Sigmoid colon (tissue), 7 donors: ENCODE data around the gene ATP9A. TPM values are rescaled to one million over a fixed set of nuclear protein-coding genes. Genes with fewer than 3 reads are reported as not detected.
A peak's percentile ranks its signal among the peaks of the same experiment; 100 is the strongest.
"Not testable (repeated sequence)": the region's sequence is repeated elsewhere in the genome, so short reads cannot be mapped to it uniquely, and the experiment has no call there.

Source experiments
- DNase-seq: peaks from one replicate; pipeline ENCODE4 v3.0.0-alpha.2; 2019
- H3K27ac ChIP-seq, 4 donors: fragments of 200-600 bp; sonication (generic); one replicate each; pipeline ENCODE4 v1.5.1; 2016 to 2019; ENCODE audit warnings: mild to moderate bottlenecking in 1 of 4
- H3K27me3 ChIP-seq, 3 donors: fragments of 200-600 bp; sonication (generic); one replicate each; pipeline ENCODE4 v1.5.1; 2019; ENCODE audit warnings: mild to moderate bottlenecking in 1 of 3
- H3K36me3 ChIP-seq, 4 donors: fragments of 200-600 bp; sonication (generic); one replicate each; pipeline ENCODE4 v1.5.1; 2016 to 2019
- H3K4me1 ChIP-seq, 4 donors: fragments of 200-600 bp; sonication (generic); one replicate each; pipeline ENCODE4 v1.5.1; 2017 to 2019
- H3K4me3 ChIP-seq, 4 donors: fragments of 200-600 bp; sonication (generic); one replicate each; pipeline ENCODE4 v1.5.1; 2017 to 2019; ENCODE audit warnings: mild to moderate bottlenecking in 2 of 4, moderate library complexity in 1 of 4
- H3K9me3 ChIP-seq, 4 donors: fragments of 200-600 bp in 3 of 4; sonication (generic) in 3 of 4; one replicate each; pipeline versions ENCODE4 v1.5.1 to v1.6.1; 2013 to 2019
- EP300 ChIP-seq, 4 donors: sonication (generic); formaldehyde crosslinking; IDR thresholded peaks; one replicate each; pipeline ENCODE4 v1.6.1; 2017; ENCODE audit warnings: antibody characterized with exemption in 4 of 4
- POLR2A ChIP-seq, 2 donors: fragments of 450-650 bp; IDR thresholded peaks; one replicate each; pipeline ENCODE4 v1.6.1; 2016; ENCODE audit warnings: antibody characterized with exemption in 2 of 2, mild to moderate bottlenecking in 2 of 2, moderate library complexity in 2 of 2
- POLR2AphosphoS5 ChIP-seq, 4 donors: sonication (generic); formaldehyde crosslinking; IDR thresholded peaks; one replicate each; pipeline ENCODE4 v1.6.1; 2017; ENCODE audit warnings: antibody characterized with exemption in 4 of 4
- WGBS, 2 donors: extraction: QIAGEN DNeasy Blood & Tissue Kit; methylation state at CpG; one replicate each; pipeline ENCODE4 v1.1.7; 2013; 5-methylcytosine and 5-hydroxymethylcytosine counted together
- intact Hi-C: fragments of 100-400 bp; cut with DNase I; formaldehyde crosslinking; loops from one replicate; pipeline ENCODE4 v1.15.1; 2023
- polyA plus RNA-seq, 3 donors: library from polyadenylated mRNA; stranded (reverse); fragments of 200-250 nt; gene quantifications; one replicate each; pipeline ENCODE4 v1.2.3, GENCODE V29; 2013
- total RNA-seq, 4 donors: library from RNA; depleted of rRNA; stranded (reverse); fragments of >200 nt; gene quantifications; one replicate each; pipeline ENCODE4 v1.1.0, GENCODE V29; 2016
- TF ChIP-seq, protein P1 (sequence below), 4 experiments: fragments of 450-650 bp in 3 of 4; fragments of 200-600 bp in 1 of 4; IDR thresholded peaks; one replicate each; pipeline ENCODE4 v1.5.1; 2016 to 2019; ENCODE audit warnings: antibody characterized with exemption in 4 of 4, mild to moderate bottlenecking in 3 of 4, moderate library complexity in 2 of 4
- donor health status: healthy with polysubstance abuse.
- donor health status: Bipolar disorder and iron deficiency.
- donor health status: healthy.

ATP9A gene
- total and polyA plus RNA-seq, 7 donors, result 4.2 to 34.8 (median 31.0) TPM

DNA sequence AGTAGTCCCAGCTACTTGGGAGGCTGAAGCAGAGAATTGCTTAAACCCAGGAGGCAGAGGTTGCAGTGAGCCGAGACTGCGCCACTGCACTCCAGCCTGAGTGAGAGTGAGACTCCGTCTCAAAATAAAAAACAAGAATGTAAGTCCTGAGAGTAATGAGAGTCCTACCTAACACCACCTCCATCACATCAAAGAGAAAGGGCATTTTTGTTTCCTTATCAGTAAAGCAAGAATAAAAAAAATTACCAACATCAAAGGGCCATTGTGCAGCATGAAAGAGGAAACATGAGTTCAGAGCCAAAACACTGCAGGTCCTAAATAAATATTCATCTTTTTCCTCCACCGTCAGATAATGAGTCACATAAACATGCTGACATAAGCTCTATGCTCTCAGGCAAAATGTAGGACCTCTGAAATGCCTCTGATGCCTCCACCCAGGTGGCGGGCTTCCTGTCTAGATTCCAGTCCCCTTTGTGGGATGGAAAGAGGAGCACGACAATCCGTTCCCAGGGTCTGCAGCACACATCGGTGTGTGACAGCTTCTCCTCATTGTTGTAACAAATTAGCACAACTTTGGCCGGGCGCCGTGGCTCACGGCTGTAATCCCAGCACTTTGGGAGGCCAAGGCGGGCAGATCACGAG is 7.2 kb downstream of the ATP9A start:
- WGBS, 2 donors, result 14 to 59% methylated on average over 14 of the region's 14 CpGs
- intact Hi-C loops, result loop anchor here (10.0 kb wide), 1 partner anchor 126 kb away; no protein-coding TSS in a partner anchor
- Histone ChIP-seq H3K27ac (no peak overlapping the region), H3K4me1 (peaks cover 0 to 24% (median 20%) of the 10 kb centered on the region in 4 donors), H3K27me3 (no peaks in the 10 kb centered on the region), H3K36me3 (no peaks in the 10 kb centered on the region), H3K9me3 (no peaks in the 10 kb centered on the region), H3K4me3 (no peak overlapping the region)
- TF ChIP-seq POLR2AphosphoS5 (IDR thresholded peaks at IDR 0.05) (no peak), EP300 (IDR thresholded peaks at IDR 0.05) (no peak)
- TF ChIP-seq, protein P1, sequence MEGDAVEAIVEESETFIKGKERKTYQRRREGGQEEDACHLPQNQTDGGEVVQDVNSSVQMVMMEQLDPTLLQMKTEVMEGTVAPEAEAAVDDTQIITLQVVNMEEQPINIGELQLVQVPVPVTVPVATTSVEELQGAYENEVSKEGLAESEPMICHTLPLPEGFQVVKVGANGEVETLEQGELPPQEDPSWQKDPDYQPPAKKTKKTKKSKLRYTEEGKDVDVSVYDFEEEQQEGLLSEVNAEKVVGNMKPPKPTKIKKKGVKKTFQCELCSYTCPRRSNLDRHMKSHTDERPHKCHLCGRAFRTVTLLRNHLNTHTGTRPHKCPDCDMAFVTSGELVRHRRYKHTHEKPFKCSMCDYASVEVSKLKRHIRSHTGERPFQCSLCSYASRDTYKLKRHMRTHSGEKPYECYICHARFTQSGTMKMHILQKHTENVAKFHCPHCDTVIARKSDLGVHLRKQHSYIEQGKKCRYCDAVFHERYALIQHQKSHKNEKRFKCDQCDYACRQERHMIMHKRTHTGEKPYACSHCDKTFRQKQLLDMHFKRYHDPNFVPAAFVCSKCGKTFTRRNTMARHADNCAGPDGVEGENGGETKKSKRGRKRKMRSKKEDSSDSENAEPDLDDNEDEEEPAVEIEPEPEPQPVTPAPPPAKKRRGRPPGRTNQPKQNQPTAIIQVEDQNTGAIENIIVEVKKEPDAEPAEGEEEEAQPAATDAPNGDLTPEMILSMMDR (IDR thresholded peaks at IDR 0.05), result no peak
- DNase-seq, result no peak

DNA sequence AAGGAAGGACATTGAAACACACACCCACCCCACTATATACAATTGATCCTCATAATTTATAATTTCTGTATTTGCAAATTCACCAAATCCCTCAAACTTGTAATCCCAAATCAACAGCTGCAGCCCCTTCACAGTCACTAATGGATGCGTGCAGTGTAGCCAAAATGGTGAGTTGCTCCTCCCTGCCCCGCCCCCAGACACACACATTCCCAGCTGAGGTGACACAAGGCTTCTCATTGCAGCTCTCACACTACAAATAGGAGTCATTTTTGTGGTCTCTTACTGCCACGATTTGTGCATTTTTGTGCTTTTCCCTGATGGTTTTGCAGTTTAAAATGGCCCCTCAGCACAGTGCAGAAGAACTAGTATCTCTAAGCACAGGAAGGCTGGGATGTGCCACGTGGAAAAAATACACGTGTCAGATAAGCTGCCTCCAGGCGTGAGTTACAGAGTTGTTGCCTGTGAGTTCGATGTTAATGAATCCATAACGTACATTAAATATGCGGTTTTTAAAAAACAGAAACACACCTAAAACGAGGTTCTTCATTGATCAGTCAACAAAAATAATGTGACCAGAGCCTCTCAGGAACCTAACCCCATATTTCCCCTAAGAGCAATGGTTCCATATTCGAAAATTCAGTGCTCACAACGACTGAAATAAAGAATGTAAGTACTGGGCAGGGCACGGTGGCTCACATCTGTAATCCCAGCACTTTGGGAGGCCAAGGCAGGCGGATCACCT is 8.2 kb downstream of the ATP9A start:
- no peaks in the 10 kb centered on the region for H3K27me3 ChIP-seq
- H3K9me3 ChIP-seq, result no peaks in the 10 kb centered on the region
- no peak for DNase-seq
- H3K4me1 ChIP-seq, result peaks cover 0 to 24% (median 20%) of the 10 kb centered on the region in 4 donors
- H3K36me3 ChIP-seq, result no peaks in the 10 kb centered on the region
- H3K27ac ChIP-seq, result no peak overlapping the region
- TF ChIP-seq EP300 (IDR thresholded peaks at IDR 0.05), result no peak
- H3K4me3 ChIP-seq, result no peak overlapping the region
- 87 to 90% methylated on average over 14 of the region's 14 CpGs for WGBS, 2 donors
- intact Hi-C loops, result loop anchor here (10.0 kb wide), 1 partner anchor 125 kb away; no protein-coding TSS in a partner anchor

DNA sequence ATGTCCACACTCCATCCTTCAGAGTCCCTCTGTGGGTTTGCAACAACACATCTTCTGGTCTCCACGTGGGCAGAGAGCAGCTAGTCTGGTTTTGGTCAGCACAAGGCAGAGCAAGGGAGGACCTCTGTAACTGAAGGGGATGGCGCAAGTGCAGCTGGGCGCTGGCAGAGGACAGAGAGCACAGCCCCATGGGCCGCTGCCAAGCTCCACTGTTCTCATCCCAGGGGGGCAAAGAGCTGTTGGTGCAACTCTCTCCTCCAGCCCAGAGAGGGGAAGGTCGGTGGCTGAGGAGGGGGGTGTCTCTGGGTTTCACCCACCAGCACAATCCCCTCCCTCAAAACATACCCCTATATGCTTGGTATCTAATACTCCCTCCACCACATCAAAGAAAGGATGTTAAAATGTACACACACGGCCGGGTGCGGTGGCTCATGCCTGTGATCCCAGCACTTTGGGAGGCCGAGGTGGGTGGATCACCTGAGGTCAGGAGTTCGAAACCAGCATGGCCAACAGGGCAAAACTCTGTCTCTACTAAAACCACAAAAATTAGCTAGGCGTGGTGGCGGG is 9.1 kb downstream of the ATP9A start:
- 77 to 81% methylated on average over 12 of the region's 12 CpGs for WGBS, 2 donors
- TF ChIP-seq POLR2AphosphoS5 (IDR thresholded peaks at IDR 0.05), result no peak
- no peak for TF ChIP-seq EP300 (IDR thresholded peaks at IDR 0.05)
- no peak for TF ChIP-seq POLR2A (IDR thresholded peaks at IDR 0.05)
- Histone ChIP-seq H3K36me3 (no peaks in the 10 kb centered on the region), H3K9me3 (no peaks in the 10 kb centered on the region), H3K4me1 (peaks cover 0 to 24% (median 20%) of the 10 kb centered on the region in 4 donors), H3K27me3 (no peaks in the 10 kb centered on the region), H3K27ac (no peak overlapping the region), H3K4me3 (no peak overlapping the region)
- intact Hi-C loops, result no loop called here
- no peak for DNase-seq

DNA sequence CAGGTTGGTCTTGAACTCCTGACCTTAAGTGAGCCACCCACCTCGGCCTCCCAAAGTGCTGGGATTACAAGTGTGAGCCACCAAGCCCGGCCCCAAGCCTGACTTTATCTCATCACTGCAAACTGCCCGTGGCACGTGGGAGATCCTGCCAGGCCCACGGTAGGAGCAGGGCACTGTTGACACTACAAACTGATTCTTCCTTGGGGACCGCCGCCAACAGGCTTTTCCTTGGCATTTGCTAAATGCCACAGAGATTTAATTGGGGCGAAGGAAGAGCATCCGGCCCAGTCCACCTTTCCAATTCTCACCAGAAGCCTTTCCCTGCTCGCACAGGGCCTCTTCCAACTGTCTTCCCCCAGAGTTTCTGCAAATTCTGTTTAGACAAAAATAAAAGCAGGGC is 11.0 kb downstream of the ATP9A start:
- 72 to 80% methylated on average over 10 of the region's 10 CpGs for WGBS, 2 donors
- intact Hi-C loops, result no loop called here
- DNase-seq, result no peak
- H3K9me3 ChIP-seq, result no peaks in the 10 kb centered on the region
- no peaks in the 10 kb centered on the region for H3K27me3 ChIP-seq
- H3K36me3 ChIP-seq, result no peaks in the 10 kb centered on the region
- peaks cover 0 to 34% (median 31%) of the 10 kb centered on the region in 4 donors for H3K4me1 ChIP-seq
- H3K27ac ChIP-seq, result peak overlapping the region in 3 of 4 donors; percentile 15 to 31 (median 30)
- TF ChIP-seq EP300 (IDR thresholded peaks at IDR 0.05), result no peak
- TF ChIP-seq, protein P1 (IDR thresholded peaks at IDR 0.05), result no peak
- TF ChIP-seq POLR2AphosphoS5 (IDR thresholded peaks at IDR 0.05), result no peak
- no peak for TF ChIP-seq POLR2A (IDR thresholded peaks at IDR 0.05)
- no peak overlapping the region for H3K4me3 ChIP-seq

DNA sequence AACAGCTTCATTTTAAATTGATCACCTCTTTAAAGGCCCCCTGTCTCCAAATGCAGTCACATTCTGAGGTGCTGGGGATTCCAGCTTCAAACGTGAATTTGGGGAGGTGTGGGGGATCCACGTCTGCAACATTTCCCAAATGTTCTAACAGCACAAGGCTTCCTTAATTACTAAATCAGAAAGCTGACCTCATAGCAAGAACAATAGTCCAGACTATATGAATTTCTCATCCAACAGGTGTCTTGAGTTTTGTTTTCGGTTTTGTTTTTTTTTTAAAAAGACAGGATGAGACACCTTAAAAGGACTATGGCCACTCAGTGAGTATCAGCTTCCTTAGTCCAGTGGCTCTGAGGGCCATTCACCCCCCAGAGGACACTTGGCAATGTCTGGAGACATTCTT is 11.5 kb downstream of the ATP9A start:
- WGBS, 2 donors, result 54 to 68% methylated on average over 3 of the region's 3 CpGs
- H3K4me1 ChIP-seq, result peaks cover 0 to 39% (median 37%) of the 10 kb centered on the region in 4 donors

DNA sequence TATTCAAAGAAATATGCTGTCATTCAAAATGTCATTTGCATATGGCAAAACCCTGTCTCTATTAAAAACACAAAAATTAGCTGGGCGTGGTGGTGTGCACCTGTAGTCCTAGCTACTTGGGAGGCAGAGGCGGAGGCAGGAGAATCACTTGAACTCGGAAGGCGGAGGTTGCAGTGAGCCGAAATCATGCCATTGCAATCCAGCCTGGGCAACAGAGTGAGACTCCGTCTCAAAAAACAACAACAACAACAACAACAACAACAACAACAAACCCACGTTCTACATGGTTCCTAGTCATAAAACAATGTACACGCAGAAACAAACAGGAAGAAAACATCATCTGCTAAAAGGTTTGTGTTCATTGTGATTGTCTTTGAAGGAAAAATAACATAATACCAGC is 15.0 kb downstream of the ATP9A start:
- H3K36me3 ChIP-seq, H3K27me3 ChIP-seq, H3K9me3 ChIP-seq, DNase-seq, intact Hi-C loops, H3K4me3 ChIP-seq: not testable (repeated sequence)
- WGBS, 2 donors, result 85 to 91% methylated on average over 8 of the region's 8 CpGs
- H3K4me1 ChIP-seq, result peaks cover 0 to 50% (median 48%) of the 10 kb centered on the region in 4 donors
- peak overlapping the region in 3 of 4 donors; percentile 69 to 77 (median 75) for H3K27ac ChIP-seq

More for the DNA sequence above, 11.5 kb downstream of the ATP9A start:
- H3K27me3 ChIP-seq, result no peaks in the 10 kb centered on the region
- no peak for DNase-seq
- H3K9me3 ChIP-seq, result no peaks in the 10 kb centered on the region
- H3K27ac ChIP-seq, result peak overlapping the region in 2 of 4 donors; percentile 15 to 30
- intact Hi-C loops, result no loop called here
- no peak for TF ChIP-seq POLR2A (IDR thresholded peaks at IDR 0.05)
- TF ChIP-seq, protein P1 (IDR thresholded peaks at IDR 0.05), result no peak
- no peak for TF ChIP-seq POLR2AphosphoS5 (IDR thresholded peaks at IDR 0.05)
- TF ChIP-seq EP300 (IDR thresholded peaks at IDR 0.05), result no peak
- H3K36me3 ChIP-seq, result no peaks in the 10 kb centered on the region
- H3K4me3 ChIP-seq, result no peak overlapping the region
